ENCODE results near the gene CCDC157.

DNA sequence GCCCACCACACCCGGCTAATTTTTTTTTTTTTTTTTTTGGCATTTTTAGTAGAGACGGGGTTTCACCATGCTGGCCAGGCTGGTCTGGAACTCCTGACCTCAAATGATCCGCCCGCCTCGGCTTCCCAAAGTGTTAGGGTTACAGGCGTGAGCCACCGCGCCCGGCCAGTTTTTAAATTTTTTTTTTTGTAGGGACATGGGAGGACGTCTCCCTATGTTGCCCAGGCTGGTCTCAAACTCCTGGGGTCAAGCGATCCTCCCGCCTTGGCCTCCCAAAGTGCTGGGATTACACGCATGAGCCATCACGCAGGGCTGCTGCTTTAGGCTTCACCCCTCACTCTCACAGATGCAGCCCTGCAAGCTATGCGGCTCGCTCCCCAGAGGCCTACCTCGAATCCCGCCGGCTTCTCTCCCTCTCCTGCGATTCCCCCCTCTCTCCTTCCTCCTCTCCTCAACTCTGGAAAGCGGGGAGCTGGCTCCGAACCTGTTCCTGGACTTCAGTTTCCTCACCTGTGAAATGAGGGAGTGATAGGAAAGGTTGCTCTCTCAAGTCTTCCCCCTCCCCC, 926 bp downstream of the CCDC157 start:
- TF ChIP-seq CTCF (IDR thresholded peaks at IDR 0.05) = no peak
- TF ChIP-seq POLR2A (IDR thresholded peaks at IDR 0.05) = no peak
- no peak for TF ChIP-seq POLR2AphosphoS5 (IDR thresholded peaks at IDR 0.05; ENCODE audit: insufficient read depth in 1 of 2, low read depth in 1 of 2)
